Measurements from ENCODE around the gene CHCHD3. TPM values are rescaled to one million over a fixed set of nuclear protein-coding genes. Genes with fewer than 3 reads are reported as not detected.

Gene CHCHD3
- total RNA-seq, 1 experiment from 2014 or later, result 83.5 TPM

- no peaks in the 10 kb centered on the region for H3K9me3 ChIP-seq (ENCODE audit: low read length)
- H3K79me2 ChIP-seq (ENCODE audit: low read length), result peaks cover 96% of the 10 kb centered on the region
- H3K27ac ChIP-seq (ENCODE audit: low read length), result no peak overlapping the region
- no peak overlapping the region for H3K4me3 ChIP-seq (ENCODE audit: low read length)
- no peaks in the 10 kb centered on the region for H3K27me3 ChIP-seq (ENCODE audit: low read length)
- no peaks in the 10 kb centered on the region for H3K9me2 ChIP-seq (replicated peaks; ENCODE audit: insufficient read depth, low read length)
- H3K4me2 ChIP-seq (ENCODE audit: low read depth, low read length, poor library complexity, severe bottlenecking), result no peak overlapping the region
- no peak for DNase-seq
- H3K9ac ChIP-seq (ENCODE audit: low read length), result no peak overlapping the region
- peaks cover 7% of the 10 kb centered on the region; the same call in 1 of the 2 replicates for H4K20me1 ChIP-seq (ENCODE audit: insufficient read depth, low read depth, low read length)
- H3K4me1 ChIP-seq (ENCODE audit: low read length), result no peaks in the 10 kb centered on the region
- no peak overlapping the region for H2AFZ ChIP-seq (ENCODE audit: low read length)
- peaks cover 24% of the 10 kb centered on the region for H3K36me3 ChIP-seq (ENCODE audit: insufficient read depth, low read length)
These were observed 10.4 kb downstream of the CHCHD3 start for GRCh38 chr7:133071506-133071905.

- DNase-seq, result no peak
- peaks cover 21% of the 10 kb centered on the region for H3K36me3 ChIP-seq (ENCODE audit: insufficient read depth, low read length)
These were observed 11.3 kb downstream of the CHCHD3 start for GRCh38 chr7:133070562-133070961.

GRCh38 chr7:133065301-133065700 is 16.6 kb downstream of the CHCHD3 start:
- no peaks in the 10 kb centered on the region for H3K9me2 ChIP-seq (replicated peaks; ENCODE audit: insufficient read depth, low read length)
- H3K36me3 ChIP-seq (ENCODE audit: insufficient read depth, low read length), result peaks cover 25% of the 10 kb centered on the region
- no peak overlapping the region for H3K4me3 ChIP-seq (ENCODE audit: low read length)
- peaks cover 98% of the 10 kb centered on the region for H3K79me2 ChIP-seq (ENCODE audit: low read length)
- H2AFZ ChIP-seq (ENCODE audit: low read length), result no peak overlapping the region
- H3K4me2 ChIP-seq (ENCODE audit: low read depth, low read length, poor library complexity, severe bottlenecking), result no peak overlapping the region
- H3K4me1 ChIP-seq (ENCODE audit: low read length), result peaks cover under 1% of the 10 kb centered on the region
- H3K9me3 ChIP-seq (ENCODE audit: low read length), result no peaks in the 10 kb centered on the region
- DNase-seq, result no peak
- no peak overlapping the region for H3K27ac ChIP-seq (ENCODE audit: low read length)
- H4K20me1 ChIP-seq (ENCODE audit: insufficient read depth, low read depth, low read length), result no peaks in the 10 kb centered on the region
- no peaks in the 10 kb centered on the region for H3K27me3 ChIP-seq (ENCODE audit: low read length)
- H3K9ac ChIP-seq (ENCODE audit: low read length), result no peak overlapping the region

More at GRCh38 chr7:133070562-133070961, 11.3 kb downstream of the CHCHD3 start:
- no peak overlapping the region for H3K27ac ChIP-seq (ENCODE audit: low read length)
- no peaks in the 10 kb centered on the region for H3K9me2 ChIP-seq (replicated peaks; ENCODE audit: insufficient read depth, low read length)
- H3K9ac ChIP-seq (ENCODE audit: low read length), result no peak overlapping the region
- H4K20me1 ChIP-seq (ENCODE audit: insufficient read depth, low read depth, low read length), result peaks cover 7% of the 10 kb centered on the region; the same call in 1 of the 2 replicates
- H2AFZ ChIP-seq (ENCODE audit: low read length), result no peak overlapping the region
- H3K9me3 ChIP-seq (ENCODE audit: low read length), result no peaks in the 10 kb centered on the region
- H3K79me2 ChIP-seq (ENCODE audit: low read length), result peaks cover 96% of the 10 kb centered on the region
- no peaks in the 10 kb centered on the region for H3K4me1 ChIP-seq (ENCODE audit: low read length)
- H3K27me3 ChIP-seq (ENCODE audit: low read length), result no peaks in the 10 kb centered on the region
- no peak overlapping the region for H3K4me3 ChIP-seq (ENCODE audit: low read length)
- H3K4me2 ChIP-seq (ENCODE audit: low read depth, low read length, poor library complexity, severe bottlenecking), result no peak overlapping the region

- no peaks in the 10 kb centered on the region for H4K20me1 ChIP-seq (ENCODE audit: insufficient read depth, low read depth, low read length)
- no peak for DNase-seq
- no peaks in the 10 kb centered on the region for H3K27me3 ChIP-seq (ENCODE audit: low read length)
- peaks cover 21% of the 10 kb centered on the region for H3K36me3 ChIP-seq (ENCODE audit: insufficient read depth, low read length)
- H3K9ac ChIP-seq (ENCODE audit: low read length), result no peak overlapping the region
- no peak overlapping the region for H3K4me3 ChIP-seq (ENCODE audit: low read length)
- no peak overlapping the region for H3K4me2 ChIP-seq (ENCODE audit: low read depth, low read length, poor library complexity, severe bottlenecking)
- H3K9me3 ChIP-seq (ENCODE audit: low read length), result no peaks in the 10 kb centered on the region
- H2AFZ ChIP-seq (ENCODE audit: low read length), result no peak overlapping the region
- peaks cover 7% of the 10 kb centered on the region for H3K4me1 ChIP-seq (ENCODE audit: low read length)
- H3K27ac ChIP-seq (ENCODE audit: low read length), result no peak overlapping the region
- no peaks in the 10 kb centered on the region for H3K9me2 ChIP-seq (replicated peaks; ENCODE audit: insufficient read depth, low read length)
- peaks cover 98% of the 10 kb centered on the region for H3K79me2 ChIP-seq (ENCODE audit: low read length)
These were observed 17.6 kb downstream of the CHCHD3 start for GRCh38 chr7:133064082-133064820.

- H3K4me3 ChIP-seq (ENCODE audit: low read length), result no peak overlapping the region
- no peaks in the 10 kb centered on the region for H3K9me3 ChIP-seq (ENCODE audit: low read length)
- H3K79me2 ChIP-seq (ENCODE audit: low read length), result peaks cover 99% of the 10 kb centered on the region
- H3K9me2 ChIP-seq (replicated peaks; ENCODE audit: insufficient read depth, low read length), result no peaks in the 10 kb centered on the region
- H3K27ac ChIP-seq (ENCODE audit: low read length), result no peak overlapping the region
- H3K36me3 ChIP-seq (ENCODE audit: insufficient read depth, low read length), result peaks cover 9% of the 10 kb centered on the region
- no peak overlapping the region for H2AFZ ChIP-seq (ENCODE audit: low read length)
- no peak for DNase-seq
- H4K20me1 ChIP-seq (ENCODE audit: insufficient read depth, low read depth, low read length), result no peaks in the 10 kb centered on the region; the same call in 1 of the 2 replicates
- H3K9ac ChIP-seq (ENCODE audit: low read length), result no peak overlapping the region
- H3K27me3 ChIP-seq (ENCODE audit: low read length), result no peaks in the 10 kb centered on the region
- H3K4me1 ChIP-seq (ENCODE audit: low read length), result peaks cover 16% of the 10 kb centered on the region
- no peak overlapping the region for H3K4me2 ChIP-seq (ENCODE audit: low read depth, low read length, poor library complexity, severe bottlenecking)
These were observed 20.1 kb downstream of the CHCHD3 start for GRCh38 chr7:133061792-133062191.

GRCh38 chr7:133061357-133061756 is 20.5 kb downstream of the CHCHD3 start:
- Histone ChIP-seq H3K9me2 (replicated peaks; ENCODE audit: insufficient read depth, low read length) (no peaks in the 10 kb centered on the region), H3K4me1 (ENCODE audit: low read length) (peaks cover 17% of the 10 kb centered on the region), H3K4me3 (ENCODE audit: low read length) (no peak overlapping the region), H3K36me3 (ENCODE audit: insufficient read depth, low read length) (peaks cover 8% of the 10 kb centered on the region), H4K20me1 (ENCODE audit: insufficient read depth, low read depth, low read length) (no peaks in the 10 kb centered on the region; the same call in 1 of the 2 replicates), H3K9ac (ENCODE audit: low read length) (no peak overlapping the region), H2AFZ (ENCODE audit: low read length) (no peak overlapping the region), H3K4me2 (ENCODE audit: low read depth, low read length, poor library complexity, severe bottlenecking) (no peak overlapping the region), H3K27me3 (ENCODE audit: low read length) (no peaks in the 10 kb centered on the region), H3K27ac (ENCODE audit: low read length) (no peak overlapping the region), H3K9me3 (ENCODE audit: low read length) (no peaks in the 10 kb centered on the region), H3K79me2 (ENCODE audit: low read length) (peaks cover 99% of the 10 kb centered on the region)
- DNase-seq, result no peak

- Histone ChIP-seq H4K20me1 (ENCODE audit: insufficient read depth, low read depth, low read length) (no peaks in the 10 kb centered on the region; the same call in 1 of the 2 replicates), H3K4me2 (ENCODE audit: low read depth, low read length, poor library complexity, severe bottlenecking) (no peak overlapping the region), H3K9me2 (replicated peaks; ENCODE audit: insufficient read depth, low read length) (no peaks in the 10 kb centered on the region), H3K27ac (ENCODE audit: low read length) (no peak overlapping the region), H3K79me2 (ENCODE audit: low read length) (peaks cover 93% of the 10 kb centered on the region), H2AFZ (ENCODE audit: low read length) (no peak overlapping the region), H3K9me3 (ENCODE audit: low read length) (no peaks in the 10 kb centered on the region), H3K4me1 (ENCODE audit: low read length) (peaks cover 17% of the 10 kb centered on the region), H3K9ac (ENCODE audit: low read length) (no peak overlapping the region), H3K27me3 (ENCODE audit: low read length) (no peaks in the 10 kb centered on the region), H3K36me3 (ENCODE audit: insufficient read depth, low read length) (peaks cover 8% of the 10 kb centered on the region), H3K4me3 (ENCODE audit: low read length) (no peak overlapping the region)
- no peak for DNase-seq
These were observed 21.9 kb downstream of the CHCHD3 start for GRCh38 chr7:133060004-133060403.

- DNase-seq, result no peak
- H4K20me1 ChIP-seq (ENCODE audit: insufficient read depth, low read depth, low read length), result peaks cover 3% of the 10 kb centered on the region; the same call in 1 of the 2 replicates
- no peak overlapping the region for H3K9ac ChIP-seq (ENCODE audit: low read length)
- H3K9me2 ChIP-seq (replicated peaks; ENCODE audit: insufficient read depth, low read length), result no peaks in the 10 kb centered on the region
- H3K4me3 ChIP-seq (ENCODE audit: low read length), result no peak overlapping the region
- H3K27ac ChIP-seq (ENCODE audit: low read length), result no peak overlapping the region
- H3K79me2 ChIP-seq (ENCODE audit: low read length), result peaks cover 93% of the 10 kb centered on the region
- no peak overlapping the region for H2AFZ ChIP-seq (ENCODE audit: low read length)
- peaks cover 24% of the 10 kb centered on the region for H3K4me1 ChIP-seq (ENCODE audit: low read length)
- no peaks in the 10 kb centered on the region for H3K27me3 ChIP-seq (ENCODE audit: low read length)
- H3K36me3 ChIP-seq (ENCODE audit: insufficient read depth, low read length), result peaks cover 3% of the 10 kb centered on the region
- H3K9me3 ChIP-seq (ENCODE audit: low read length), result no peaks in the 10 kb centered on the region
- H3K4me2 ChIP-seq (ENCODE audit: low read depth, low read length, poor library complexity, severe bottlenecking), result no peak overlapping the region
These were observed 22.6 kb downstream of the CHCHD3 start for GRCh38 chr7:133059263-133059662.
